NCI-H146 treated with DMSO at 0.1 percent for 48 hours (cell line): Measurements from ENCODE around the gene NABP1.

Experiments used
- DNase-seq: peaks from one replicate; lab custom pipeline; 2025; ENCODE audit not compliant: unreplicated experiment; lab: John Stamatoyannopoulos, UW

The NABP1 gene

DNA sequence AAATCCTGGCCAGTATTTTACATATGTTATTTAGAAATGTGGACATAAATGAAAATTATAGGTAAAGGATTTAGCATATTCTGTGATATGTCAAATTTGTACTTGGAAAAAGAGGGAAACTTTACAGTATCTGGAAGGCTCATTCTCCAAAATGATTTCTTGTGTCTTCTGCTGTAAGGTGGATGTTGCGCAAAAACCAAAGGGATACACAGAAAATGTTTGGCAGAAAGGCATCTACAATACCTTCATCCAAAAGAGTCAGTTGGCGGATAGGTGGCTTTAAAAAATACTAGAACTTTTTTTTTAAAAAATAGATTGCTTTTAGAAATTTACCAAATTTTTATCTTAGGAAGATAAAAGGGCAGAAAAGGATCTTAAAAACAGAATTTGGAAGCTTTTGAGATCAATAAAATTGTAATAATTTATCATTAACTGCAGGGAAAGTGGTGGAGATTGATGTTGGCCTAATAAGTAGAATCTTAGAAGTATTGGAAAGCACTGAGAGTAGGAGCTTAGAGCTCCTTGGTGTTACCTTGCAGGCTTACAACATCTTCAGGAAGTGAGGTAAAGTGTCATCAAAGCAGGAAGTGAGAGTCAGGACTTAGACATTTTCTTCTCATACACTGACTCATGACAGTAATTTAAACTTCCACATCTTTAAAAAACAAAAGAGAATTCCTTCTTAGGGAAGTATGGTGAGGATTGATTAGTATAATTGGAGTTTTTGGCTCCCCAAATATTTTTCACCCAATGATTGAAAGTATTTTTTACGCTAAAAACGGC lies 2.1 kb downstream of the NABP1 start:
- no peak for DNase-seq

DNA sequence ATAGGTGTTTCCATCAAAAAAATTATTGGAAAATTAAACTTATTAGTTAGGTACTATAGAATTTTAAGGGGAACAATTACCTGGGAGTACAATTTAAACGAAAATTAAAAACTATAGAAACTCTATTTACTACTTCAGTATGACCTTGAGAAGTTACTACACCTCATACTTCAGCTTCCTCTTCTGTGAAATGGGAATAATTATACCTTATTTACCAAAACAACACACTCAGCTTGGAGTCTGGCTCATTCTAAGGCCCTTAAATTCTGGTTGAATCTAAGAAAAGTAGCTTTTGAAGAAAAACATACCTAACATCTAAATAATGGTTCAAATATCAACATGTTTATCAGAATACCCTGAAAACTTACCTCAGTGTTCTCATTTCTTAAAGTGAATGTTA lies 2.7 kb downstream of the NABP1 start:
- no peak for DNase-seq

DNA sequence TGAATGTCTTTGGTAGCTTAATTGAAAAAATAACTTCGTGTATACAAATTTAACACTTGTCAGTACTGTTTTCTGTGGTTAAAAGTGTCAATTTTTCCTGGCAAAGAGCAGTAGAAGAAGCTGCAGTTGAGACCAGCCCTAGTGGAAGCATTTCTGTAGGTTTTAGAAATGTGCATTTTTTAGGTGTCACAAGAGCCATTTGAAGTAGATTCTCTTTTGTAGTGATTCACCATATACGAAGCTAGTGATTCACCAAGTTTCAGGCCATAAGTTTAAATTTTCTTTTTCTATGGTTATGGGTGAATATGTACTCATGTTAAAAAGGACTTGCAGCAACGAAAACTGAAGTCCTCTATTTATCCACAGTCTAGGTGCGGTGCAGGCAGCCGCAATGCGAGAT lies 4.2 kb downstream of the NABP1 start:
- DNase-seq, result no peak

DNA sequence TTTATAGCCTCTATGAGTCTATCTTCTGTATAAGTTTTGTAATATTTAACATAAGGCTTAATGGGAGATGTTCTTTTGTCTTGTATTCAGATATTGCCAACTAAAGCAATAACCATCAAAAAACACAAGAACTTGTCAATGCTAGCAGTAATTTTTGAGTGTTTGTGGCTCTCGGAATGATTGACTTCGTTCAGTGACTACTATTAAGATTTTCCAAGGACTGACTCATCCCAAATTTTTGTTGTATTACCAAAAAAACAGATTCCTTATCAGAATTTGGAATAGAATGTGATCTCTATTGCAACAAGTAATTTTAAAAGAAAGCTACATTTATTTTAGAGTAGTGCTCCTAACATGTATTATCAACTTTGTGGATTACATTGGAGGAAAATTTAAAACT lies 8.1 kb downstream of the NABP1 start:
- no peak for DNase-seq

DNA sequence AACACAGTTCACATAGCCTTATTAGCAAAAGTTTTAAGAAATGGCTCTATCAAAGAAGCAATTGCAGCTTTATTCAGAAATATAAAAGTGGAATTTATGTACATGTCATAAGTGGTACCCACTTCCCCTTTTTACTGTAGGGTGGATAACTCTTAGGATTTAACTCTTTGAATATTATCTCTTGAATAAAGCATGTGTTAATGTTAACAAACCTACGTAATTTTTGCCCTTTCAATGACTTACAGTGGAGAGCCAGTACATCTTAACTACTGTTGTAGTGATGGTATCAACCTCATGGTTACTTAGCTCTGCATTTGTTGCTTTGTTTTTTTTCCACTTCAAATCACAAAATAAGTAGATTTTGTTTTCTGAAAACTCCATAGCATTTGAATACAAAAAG lies 8.8 kb downstream of the NABP1 start:
- DNase-seq, result no peak

DNA sequence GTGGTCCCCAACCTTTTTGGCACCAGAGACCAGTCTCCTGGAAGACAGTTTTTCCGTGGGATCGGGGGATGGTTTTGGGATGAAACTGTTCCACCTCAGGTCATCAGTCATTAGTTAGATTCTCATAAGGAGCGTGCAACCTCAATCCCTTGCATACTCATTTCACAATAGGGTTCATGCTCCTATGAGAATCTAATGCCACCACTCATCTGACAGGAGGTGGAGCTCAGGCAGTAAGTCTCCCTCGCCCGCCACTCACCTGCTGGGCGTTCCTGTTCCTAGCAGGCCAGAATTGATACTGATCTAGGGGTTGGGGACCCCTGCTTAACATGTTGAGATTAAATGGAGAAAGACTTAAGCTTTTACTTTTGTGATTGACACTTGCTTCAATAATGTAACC lies 9.9 kb downstream of the NABP1 start:
- no peak for DNase-seq

DNA sequence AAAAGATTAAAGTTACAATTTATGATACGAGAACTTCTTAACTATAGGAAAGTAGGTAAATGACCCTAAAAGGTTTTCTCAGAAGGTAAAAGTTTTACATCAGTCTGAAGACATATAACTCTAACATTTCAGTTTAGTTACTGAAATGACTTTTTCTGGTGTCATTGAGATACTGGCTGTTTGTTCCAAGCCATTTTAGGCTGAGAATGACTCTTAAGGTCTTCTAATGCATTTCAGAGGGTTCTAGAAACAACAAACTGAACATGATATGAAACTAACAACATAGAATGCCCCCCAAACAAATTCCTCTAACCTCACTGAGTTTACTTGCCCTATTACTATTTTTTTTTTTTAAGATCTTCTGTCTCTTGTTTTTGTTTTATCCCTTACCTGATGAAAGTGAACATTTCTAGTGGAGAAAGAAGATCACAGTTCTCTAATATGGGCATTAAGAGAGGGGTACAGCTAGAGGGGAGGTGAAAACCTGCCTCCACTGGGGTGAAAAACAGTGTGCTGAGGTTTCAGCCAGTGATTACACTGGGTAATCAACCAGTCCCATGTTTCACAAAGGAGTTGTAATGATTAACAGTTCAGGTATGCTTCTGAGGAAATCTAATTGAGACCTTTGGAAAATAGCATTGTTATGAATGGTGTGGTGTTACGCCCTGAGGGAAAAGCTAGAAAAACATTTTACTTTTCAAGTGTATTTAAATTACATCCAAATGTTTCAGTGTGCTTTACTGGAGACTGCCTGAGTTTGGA lies 11.2 kb downstream of the NABP1 start:
- DNase-seq, result peak; percentile 8

DNA sequence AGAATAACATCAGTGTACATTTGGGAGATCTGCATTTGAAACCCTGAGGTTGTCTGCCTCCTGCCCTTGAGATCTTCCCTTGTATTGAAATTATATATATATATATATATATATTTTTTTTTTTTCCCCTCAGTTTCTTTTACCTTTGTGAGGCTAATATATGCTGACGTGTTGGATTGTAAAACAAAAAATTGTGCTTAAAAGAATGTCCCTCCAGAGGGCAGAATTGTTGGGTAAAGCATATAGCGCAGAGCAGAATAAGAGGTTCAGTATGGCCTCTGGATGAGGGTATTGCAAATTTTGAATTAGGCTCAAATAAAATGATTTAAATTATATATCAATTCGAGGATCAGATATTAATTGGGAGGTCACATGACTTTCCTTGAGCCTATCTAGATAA lies 12.4 kb downstream of the NABP1 start:
- no peak for DNase-seq

DNA sequence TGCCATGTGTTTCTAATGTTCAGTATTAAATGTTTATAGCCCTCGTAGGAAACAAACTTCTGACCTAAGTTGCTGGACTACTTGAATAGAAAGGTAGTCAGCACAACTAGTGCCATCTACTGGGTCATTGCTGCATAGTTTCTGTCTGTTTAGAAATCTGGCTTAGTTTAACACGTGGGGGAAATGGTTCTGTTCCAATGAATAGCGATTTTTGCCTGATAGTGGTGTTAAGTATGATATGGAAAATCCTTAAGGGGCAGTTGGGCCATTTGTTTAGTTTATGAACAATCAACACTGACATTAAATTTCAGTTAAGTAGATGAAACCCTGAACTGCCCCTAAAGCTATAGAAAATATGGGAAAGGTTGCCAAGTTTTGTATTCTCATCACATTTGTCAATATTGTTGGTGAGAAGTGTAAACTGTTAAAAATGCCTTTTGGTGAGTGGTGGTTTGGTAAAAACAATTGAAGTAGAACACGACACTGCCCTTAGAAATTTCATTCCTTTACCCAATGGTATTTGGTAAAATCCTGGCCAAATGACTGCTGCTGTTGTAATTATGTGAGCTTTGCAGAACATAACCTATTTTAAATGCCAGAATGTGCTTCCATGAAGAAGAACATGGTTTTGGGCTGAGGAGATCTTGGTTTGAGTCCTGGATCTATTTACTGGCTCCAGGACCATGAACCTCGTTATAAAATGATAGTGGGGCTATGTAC lies 13.2 kb downstream of the NABP1 start:
- DNase-seq, result peak; percentile 6

DNA sequence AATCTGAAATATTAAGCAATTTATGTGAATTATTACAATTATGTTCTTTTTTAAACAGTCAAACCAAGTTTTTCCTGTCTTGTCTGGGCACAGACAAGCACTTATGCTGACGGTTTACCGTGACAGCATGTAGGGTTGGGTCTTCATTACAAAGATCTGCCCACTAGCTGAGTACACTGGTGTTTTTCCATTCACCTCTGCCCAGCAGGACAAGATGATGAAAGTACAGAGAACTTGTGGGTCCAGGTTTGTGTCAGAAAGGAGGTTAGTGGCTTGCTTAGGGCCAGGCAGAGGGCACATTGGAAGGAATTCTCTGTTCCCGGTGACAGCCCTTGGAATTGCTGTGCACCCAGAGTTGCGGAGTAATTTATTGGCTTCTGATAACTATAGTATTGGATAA lies 14.0 kb downstream of the NABP1 start:
- no peak for DNase-seq

DNA sequence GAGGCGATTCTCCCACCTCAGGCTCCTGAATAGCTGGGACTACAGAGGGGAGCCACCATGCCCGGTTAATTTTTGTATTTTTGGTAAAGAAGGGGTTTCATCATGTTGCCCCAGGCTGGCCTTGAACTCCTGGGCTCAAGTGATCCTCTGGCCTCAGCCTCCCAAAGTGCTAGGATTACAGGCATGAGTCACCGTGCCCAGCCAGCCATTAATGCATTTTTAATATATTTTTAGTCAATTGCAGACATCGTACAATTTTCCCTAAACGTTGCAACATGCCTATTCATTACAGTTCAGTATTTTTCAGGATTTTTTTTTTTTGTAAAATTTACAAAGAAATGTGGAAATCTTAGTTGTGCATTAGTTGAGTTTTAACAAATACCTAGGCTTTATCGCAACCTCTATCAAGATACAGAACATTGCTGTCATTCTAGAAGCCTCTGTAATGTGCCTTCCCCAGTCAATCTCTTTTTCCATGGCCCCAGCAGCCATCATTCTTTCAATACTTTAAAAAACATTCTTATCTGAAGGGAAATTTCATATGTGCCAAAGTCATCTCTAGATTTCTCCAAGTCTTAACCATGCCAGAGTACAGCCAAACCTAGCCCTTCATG lies 14.7 kb downstream of the NABP1 start:
- DNase-seq, result no peak

DNA sequence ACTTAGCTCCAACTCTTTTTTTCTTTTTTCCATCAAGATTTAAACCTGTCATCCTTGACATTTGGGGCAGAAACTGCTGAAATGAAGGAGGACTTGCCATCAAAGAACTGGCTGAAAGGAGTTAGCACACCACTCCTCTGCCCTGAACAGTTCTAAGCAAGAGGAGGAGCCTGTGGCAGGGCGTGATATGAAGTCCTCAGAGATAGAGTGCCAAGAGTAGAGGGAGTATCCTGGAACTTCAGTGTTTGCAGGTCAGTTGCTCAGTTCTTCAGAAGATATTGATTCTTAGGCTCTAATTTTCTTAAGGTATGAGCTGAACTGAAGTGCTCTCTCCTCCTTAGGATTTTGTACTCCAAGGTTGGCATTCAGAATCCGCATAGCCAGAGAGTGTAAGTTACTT lies 15.2 kb downstream of the NABP1 start:
- no peak for DNase-seq

DNA sequence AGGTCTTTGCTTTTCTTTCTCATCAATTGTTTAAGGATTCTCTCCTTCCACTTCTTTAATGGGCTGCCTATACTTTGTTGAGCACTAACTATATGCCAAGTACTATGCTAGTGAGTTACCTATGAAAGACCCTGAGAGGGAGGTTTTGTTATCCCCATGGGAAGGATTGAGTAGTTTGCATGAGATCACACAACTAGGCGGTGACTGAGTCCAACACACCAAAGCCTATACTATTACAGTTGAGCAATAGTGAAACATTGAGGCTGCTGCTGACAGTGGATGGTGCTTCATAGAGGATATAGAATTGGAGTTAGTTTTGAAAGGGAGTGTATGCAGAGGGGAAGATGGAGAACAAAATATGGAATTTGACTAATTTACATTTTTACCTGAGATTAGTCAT lies 15.8 kb downstream of the NABP1 start:
- no peak for DNase-seq

DNA sequence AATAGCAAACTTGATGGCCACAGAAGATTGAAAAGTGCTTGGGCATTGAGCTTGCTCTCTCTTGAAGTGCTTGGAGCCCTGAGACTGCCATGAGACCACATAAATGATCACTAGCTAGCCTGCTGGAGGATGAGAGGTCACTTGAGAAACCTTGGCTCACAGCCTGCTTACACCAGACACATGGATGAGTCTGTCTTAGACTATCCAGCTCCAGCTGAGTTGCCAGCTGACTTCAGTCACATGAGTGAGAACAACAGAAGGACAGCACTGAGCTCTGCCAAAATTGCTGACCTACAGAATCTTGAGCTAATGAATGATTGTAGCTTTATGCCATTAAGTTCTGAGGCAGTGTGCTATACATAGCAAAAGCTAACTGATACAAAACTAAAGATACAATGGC lies 18.1 kb downstream of the NABP1 start:
- DNase-seq, result no peak

DNA sequence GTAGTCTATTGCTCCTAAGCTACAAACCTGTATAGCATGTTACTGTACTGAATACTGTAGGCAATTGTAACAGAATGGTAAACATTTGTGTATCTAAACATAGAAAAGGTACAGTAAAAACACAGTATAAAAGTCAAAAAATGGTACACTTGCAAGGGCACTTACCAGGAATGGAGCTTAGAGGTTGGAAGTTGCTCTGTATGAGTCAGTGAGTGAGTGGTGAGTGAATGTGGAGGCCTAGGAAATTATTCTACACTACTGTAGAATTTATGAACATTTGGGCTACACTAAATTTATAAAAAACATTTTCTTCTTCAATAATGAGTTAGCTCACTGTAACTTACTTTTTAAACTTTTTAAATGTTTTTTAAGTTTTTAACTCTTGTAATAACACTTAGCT lies 19.0 kb downstream of the NABP1 start:
- no peak for DNase-seq

DNA sequence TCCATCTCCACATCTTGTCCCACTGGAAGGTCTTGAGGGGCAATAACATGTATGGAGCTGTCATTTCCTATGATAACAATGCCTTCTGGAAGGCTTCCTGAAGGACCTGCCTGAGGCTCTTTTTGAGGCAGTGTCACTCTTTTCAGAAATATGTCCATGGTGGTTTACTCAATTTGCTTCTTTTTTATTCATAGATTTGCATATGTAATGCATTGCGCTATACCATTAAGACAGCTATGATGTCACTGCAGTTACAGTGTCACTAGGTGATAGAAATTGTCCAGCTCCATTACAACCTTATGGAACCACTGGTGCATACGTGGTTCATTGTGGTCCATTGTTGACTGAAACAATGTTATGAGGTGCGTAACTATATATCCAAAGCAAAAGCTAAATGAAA lies 19.9 kb downstream of the NABP1 start:
- DNase-seq, result no peak

DNA sequence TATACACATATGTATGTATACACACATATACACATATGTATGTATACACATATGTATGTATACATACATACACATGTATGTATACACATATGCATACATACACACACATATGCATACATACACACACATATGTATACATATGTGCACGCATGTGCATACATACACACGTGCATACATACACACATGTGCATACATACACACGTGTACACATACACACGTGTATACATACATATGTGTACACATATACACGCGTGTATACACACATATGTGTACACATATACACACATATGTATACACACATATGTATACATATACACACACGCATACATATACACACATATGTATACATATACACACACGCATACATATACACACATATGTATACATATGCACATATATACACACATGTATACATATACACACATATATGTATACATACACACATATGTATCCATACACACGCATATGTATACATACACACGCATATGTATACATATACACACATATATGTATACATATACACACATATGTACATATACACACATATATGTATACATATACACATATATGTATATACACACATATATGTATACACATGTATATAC lies 21.5 kb downstream of the NABP1 start:
- DNase-seq, result no peak

DNA sequence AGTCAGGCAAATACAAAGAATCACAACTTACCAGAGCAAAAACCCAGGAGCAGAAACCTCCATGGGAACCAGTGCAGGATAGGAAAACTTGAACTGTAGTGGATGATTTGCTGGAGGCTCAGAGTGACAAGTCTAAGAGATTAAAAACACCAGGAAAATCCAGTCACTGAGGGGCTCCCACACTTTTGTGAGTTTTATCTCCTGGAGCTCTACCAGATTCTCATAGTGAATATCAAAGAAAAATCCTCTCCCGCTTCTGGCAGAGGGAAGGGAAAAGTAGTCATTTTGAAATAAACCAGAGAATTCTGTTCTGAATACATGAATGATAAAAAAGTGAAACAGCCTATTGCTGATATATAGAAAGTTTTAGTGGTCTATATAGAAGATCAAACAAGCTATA lies 23.1 kb downstream of the NABP1 start:
- no peak for DNase-seq

DNA sequence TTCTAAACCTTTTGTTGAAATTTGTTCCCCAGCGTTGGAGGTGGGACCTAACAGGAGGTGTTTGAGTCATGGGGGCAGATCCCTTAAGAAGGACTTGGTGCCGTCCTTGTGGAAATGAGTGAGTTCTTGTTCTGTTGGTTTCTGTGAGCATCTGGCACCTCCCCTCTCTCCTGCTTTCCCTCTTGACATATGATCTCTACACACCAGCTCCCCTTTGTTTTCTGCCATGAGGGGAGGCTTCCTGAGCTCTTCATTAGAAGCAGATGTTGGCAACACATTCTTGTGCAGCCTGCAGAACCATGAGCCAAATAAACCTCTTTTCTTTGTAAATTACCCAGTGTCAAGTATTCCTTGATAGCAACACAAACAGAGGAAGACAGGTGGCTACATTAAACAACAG lies 23.8 kb downstream of the NABP1 start:
- DNase-seq, result peak; percentile 35

DNA sequence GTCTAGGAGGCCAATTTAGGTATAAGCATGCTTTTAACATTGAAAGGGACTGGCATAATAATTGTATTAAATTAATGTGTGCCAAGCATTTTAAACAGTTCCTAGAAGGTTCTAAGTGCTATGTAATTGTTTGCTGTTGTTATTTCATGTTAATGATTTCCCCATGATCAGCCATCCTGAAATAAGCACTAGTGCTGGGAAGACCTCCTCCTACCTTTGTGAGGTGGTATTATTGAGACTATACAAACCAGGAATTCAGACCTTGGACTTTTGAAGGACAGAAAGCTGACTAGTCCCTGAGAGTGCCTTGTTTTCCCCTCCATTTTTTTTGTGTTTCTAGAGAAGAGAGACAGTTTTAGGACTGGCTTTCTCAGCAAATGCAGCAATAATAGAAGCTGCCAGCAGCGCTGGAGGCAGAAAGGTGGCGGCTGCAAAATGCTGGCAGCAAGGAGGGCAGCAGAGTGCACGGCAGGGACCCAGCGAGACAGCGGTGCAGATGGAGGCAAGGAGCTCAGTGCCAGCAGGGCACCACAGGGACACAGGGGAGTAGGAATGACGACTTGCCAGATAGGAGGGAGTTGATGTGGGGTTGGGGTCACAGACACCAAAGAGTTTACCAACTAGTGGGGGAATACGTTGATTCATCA lies 25.3 kb downstream of the NABP1 start:
- DNase-seq, result no peak

DNA sequence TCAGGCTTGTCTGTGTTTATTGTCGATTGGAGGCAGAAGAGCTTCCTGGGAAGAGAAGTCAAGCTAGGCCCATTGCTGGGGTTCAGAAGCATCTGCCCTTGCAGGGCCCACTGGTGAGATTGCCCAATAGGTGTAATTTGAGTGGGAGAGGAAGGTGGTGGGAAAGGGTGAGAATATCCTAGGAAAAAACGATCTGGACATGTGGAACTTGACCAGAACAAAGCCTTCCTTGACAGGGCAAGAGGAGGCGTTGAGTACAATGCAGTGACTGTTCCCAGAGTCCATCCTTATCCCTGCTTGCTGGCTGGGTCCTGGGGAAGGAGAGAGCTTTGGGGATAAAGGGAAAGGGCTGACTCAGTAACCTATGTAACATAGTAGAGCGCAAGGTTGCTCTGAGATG lies 27.1 kb downstream of the NABP1 start:
- DNase-seq, result no peak
